Measurements from ENCODE around the gene EMX1.

Gene EMX1

GRCh38 chr2:72926368-72926767 lies 9.0 kb downstream of the EMX1 start:
- DNase-seq: no peak

GRCh38 chr2:72926811-72927465 lies 9.6 kb downstream of the EMX1 start:
- no peak for DNase-seq

DNA sequence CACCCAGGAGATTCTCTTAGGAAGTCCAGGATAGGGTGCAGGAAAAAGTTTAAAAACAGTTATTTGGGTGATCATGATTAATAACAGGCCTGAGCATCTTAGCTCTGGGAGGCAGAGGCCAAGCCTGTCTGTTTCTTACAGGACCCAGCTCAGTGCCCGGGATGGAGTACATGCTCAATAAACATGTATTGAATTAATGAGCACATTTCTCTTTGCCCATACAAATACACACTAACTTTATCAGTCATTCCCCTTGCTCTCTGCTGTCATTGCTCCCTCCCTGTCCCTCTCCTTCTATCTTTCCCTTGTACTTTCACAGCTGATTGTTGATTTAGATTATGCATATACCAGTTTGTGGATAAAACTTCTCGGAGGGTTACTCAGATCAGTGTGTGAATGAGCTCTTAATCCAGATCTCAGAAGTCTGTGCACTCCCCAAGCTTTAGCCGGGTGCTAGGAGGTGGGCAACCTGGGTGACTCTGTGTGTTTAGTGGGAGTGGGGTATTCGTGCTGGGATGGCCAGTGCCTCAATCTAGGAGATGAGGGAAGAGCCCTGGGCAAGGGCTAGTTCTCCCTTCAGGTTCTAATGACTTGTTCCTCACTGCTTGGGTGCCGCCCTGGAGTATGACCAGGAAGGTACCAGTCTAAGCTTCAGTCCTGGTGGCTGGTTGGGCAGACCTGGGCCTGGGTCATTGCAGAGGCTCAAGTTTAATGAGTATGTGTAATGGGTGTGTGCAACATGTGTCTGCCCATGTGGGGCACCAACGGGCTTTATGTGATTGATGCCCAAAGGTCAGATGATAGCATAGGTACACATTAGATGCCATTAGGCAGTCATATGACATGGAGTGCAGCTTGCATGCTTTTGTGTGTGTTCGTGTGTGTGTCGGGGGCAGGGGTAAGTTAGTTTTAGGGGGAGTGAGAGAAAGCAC lies 10.6 kb downstream of the EMX1 start:
- no peak for DNase-seq

DNA sequence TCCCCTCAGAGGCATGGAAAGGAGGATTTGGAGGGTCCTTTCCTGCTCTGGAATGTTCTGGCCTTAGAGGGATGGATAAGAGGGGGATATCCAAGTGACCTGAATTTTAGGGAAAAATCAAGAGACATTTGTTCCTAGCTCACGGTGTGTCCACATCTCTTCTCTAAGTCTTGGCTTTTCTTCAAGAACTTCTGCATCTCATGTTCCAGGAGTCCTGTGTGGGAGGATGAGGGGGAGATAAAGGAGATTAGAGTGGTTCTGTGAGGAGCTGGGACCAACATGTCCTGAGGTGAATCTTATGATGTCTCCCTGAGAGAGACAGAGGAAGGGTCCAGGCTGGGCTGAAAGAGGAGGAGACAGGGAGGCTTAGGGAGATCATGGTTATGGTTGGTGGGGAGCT lies 11.7 kb downstream of the EMX1 start:
- no peak for DNase-seq

DNA sequence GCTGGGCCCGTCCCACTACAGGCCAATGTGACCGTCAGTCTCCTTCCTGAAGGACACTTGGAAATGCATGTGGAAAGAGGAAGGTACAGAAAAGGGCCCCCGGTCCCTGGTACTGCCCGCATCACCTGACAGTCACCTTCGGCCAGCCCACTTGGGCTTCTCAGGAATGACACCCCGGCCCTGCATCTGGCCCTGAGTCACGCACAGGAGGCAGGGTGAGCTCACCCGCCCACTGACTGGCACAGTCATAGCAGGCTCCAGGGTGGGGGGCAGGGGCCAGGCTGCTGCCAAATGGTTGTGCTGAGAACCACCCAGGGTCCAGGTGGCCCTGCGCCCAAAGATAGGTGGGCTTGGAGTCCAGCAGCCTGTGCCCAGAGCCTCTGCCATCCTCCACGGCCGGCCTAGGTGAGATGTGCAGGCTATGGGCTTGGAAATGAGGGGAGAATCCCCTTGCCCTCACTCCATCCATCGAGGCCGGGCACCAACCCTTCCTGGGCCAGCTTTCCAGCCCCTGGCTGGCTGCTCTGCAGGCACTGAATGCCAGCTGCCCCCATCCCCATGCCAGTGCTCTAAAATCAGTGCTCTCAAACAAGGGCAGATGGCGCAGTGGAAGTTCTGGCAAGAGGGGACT lies 14.1 kb downstream of the EMX1 start:
- DNase-seq: peak; percentile 38

DNA sequence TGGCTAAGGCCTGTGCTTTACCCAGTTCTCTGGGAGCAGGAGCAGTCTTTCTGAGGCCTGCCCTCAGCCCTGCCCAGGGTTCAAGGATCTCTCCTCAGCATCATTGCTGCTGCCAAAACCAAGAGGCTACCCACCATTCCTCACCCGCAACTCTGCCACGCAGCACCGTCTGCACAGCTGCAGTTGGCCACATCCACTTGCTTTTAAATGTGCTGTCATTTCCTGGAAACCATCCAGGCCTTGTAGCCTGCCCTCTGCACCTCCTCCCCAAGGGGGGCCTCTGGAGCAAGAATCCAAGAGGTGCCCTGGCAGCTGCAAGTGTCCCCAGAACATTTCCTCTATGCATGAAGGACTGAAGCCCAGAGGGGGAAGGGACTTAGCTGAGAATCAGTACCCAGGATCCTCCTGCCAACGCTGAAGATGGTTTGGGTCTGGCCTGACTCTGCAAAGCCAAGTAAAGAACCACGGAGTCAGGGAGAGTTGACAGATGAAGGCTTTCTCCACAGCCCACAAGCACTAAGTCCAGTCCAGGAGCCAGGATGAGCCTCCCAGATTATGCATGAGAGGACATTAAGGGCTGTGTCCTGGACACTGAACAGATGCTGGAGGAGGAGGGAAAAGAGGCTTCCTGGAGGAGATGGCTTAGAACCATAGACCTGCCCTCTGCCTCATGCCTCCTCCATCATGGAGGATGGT lies 14.9 kb downstream of the EMX1 start:
- peak; percentile 22 for DNase-seq

GRCh38 chr2:72932805-72933204 lies 15.5 kb downstream of the EMX1 start:
- DNase-seq: no peak

DNA sequence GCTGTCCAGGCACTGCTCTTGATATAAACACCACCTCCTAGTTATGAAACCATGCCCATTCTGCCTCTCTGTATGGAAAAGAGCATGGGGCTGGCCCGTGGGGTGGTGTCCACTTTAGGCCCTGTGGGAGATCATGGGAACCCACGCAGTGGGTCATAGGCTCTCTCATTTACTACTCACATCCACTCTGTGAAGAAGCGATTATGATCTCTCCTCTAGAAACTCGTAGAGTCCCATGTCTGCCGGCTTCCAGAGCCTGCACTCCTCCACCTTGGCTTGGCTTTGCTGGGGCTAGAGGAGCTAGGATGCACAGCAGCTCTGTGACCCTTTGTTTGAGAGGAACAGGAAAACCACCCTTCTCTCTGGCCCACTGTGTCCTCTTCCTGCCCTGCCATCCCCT lies 15.9 kb downstream of the EMX1 start:
- DNase-seq: no peak

DNA sequence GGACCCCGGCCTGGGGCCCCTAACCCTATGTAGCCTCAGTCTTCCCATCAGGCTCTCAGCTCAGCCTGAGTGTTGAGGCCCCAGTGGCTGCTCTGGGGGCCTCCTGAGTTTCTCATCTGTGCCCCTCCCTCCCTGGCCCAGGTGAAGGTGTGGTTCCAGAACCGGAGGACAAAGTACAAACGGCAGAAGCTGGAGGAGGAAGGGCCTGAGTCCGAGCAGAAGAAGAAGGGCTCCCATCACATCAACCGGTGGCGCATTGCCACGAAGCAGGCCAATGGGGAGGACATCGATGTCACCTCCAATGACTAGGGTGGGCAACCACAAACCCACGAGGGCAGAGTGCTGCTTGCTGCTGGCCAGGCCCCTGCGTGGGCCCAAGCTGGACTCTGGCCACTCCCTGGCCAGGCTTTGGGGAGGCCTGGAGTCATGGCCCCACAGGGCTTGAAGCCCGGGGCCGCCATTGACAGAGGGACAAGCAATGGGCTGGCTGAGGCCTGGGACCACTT lies 16.4 kb downstream of the EMX1 start:
- DNase-seq: no peak

GRCh38 chr2:72934683-72935610 lies 17.6 kb downstream of the EMX1 start:
- DNase-seq: no peak

DNA sequence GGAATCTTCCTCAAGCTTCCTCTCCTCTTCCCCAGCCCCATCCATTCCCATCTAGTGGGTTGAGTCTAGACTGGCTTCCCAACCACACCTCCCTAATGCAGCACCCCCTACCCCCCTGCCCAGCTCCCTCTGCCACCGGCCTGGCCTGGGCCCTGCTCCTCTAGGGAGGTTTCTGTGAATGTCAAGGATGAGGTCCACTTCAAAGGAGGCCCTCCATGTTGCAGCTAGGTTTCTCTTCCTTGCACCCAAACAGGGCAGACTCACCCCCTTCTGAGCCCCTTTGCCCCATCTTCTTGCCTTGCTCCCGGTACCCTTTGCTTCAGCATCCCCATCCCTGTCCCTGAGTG lies 18.3 kb downstream of the EMX1 start:
- DNase-seq: no peak

DNA sequence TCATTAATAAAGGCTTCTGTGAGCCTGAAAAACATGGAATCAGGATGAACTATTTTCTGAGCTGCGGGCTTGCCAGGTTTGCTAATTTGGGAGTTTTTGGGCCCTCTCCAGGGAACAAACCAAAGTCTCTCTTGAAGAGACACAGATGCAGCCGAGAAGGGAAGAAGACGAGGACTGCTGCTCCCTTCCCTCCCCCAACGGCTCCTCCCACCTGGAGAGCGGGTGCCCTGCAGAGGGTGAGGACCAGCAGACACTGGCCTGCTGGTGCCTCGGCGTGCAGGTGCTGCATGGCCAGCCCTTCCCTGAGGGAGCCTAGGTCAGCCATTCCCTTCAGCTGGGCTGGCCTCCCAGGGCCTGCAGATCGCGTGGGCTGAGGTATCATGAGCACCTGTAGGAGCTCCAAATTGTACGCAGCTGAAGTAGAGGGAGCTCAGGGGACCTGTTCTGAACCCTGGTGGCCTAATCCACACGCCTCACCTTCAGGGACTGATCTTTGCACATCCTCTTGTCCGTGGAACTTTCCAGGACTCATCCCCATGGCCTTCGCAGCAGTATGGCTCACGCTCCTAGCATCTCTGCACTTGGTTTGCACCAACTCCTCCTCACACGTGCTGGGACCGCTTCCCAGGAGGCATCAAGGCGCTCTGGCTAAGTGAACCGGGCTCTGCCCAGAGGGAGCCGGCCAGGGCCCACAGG lies 19.5 kb downstream of the EMX1 start:
- no peak for DNase-seq

GRCh38 chr2:72937356-72937669 lies 20.0 kb downstream of the EMX1 start:
- no peak for DNase-seq

- DNase-seq: no peak
Measured at GRCh38 chr2:72938455-72938854, 21.1 kb downstream of the EMX1 start.

GRCh38 chr2:72940361-72940760 lies 23.0 kb downstream of the EMX1 start:
- no peak for DNase-seq

DNA sequence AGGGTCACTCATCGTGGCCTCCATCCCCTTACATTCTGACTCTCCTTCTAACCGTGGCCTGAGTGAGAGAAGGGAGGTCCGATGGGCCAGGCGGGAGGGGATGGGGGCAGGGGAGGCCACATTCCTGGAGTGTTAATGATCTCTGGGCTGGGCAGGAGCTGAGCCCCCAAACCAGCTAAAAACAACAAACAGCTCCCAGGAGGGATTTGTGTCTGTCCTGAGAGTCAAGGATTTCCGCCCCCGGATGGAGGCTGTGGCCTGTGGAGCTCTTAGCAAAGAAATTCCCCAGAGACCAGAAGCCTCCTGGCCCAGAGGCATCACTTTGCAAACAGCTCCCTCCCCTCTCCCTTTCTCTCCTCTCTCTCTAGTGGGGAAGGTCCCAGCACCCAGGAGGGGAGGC lies 23.5 kb downstream of the EMX1 start:
- DNase-seq: peak; percentile 61

DNA sequence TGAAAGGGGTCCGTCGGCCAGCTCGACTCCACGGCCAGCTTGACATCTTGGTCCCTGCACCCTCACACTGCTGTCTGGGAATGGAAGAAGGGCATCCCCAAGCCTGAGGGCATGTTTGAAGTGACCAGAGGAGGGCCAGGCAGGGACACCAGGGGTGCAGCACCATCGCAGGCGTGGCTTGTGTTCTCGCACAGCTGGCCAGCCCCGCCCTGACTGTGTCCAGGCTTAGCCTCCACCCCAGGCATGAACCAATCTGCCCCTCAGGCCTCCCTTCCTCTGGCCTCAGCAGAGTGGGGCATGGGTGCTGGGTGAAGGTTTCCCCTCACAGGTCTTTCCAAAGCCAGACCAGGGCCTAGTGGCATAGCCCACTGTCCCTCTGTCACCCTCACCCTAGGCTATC lies 25.0 kb downstream of the EMX1 start:
- DNase-seq: no peak

GRCh38 chr2:72942881-72943418 lies 25.6 kb downstream of the EMX1 start:
- no peak for DNase-seq

- DNase-seq: no peak
Measured at GRCh38 chr2:72943540-72944395, 26.4 kb downstream of the EMX1 start.

DNA sequence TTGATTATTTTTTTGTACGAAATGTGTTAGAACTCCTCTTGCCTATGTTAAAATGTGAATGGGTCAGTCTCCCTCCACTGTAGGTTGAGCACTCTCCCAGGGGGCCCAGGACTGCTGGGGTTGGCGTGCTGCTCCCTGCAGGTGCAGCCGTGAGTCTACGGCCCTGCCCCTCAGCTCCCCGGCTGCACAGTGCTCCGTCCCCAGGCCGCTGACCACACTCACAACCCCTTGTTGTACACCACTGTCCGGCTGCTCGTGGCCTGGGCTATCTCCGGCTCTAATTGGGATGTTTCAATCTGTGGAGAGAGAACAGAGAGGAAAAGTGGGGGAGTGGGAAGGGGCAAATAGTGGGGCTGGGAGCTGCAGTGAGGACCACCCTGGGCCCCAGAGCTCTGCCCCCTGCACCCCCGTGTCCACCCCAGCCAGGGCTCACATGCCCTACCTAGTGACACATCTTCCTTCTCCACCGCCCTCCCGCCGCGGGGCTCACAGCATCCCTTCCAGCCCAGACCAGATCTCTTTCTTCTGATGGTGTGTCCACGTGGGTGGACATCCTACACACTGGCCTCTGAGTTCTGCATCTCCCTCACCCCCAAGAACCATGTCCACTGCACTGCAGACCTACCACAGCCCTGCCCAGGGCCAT lies 27.6 kb downstream of the EMX1 start:
- DNase-seq: no peak

All from T1000 (cell line).